K562 (cell line): ENCODE results near the gene YY1AP1.

Experiments used
- ARNT ChIP-seq, 2 experiments: fragments of 450-650 bp; IDR thresholded peaks; 2 replicates each; pipeline ENCODE4 v1.6.1; 2016; ENCODE audit warnings: mild to moderate bottlenecking in 1 of 2
- CTCF ChIP-seq, 3 experiments: IDR thresholded peaks in 2 of 3; conservative IDR thresholded peaks in 1 of 3; 2 replicates each; pipeline ENCODE4 v1.5.1; 2011 to 2012; ENCODE audit warnings: low read length in 3 of 3, mild to moderate bottlenecking in 3 of 3, control low read depth in 2 of 3, improper control_type of control experiment in 1 of 3, inconsistent platforms in 1 of 3, low read depth in 1 of 3, mixed read lengths in 1 of 3, moderate library complexity in 1 of 3; ENCODE audit not compliant: insufficient read depth in 2 of 3
- DLX4 ChIP-seq: fragments of 250-450 bp; sonication (Bioruptor Pico); IDR thresholded peaks from 2 replicates; pipeline ENCODE4 v1.6.1; 2021; ENCODE audit warnings: mild to moderate bottlenecking
- GTF3C2 ChIP-seq: IDR thresholded peaks from 3 replicates; pipeline ENCODE4 v1.6.1; 2011; ENCODE audit warnings: borderline replicate concordance, mild to moderate bottlenecking, moderate library complexity; ENCODE audit not compliant: insufficient read length; ENCODE audit errors: extremely low read depth
- JUND ChIP-seq, 2 experiments: IDR thresholded peaks; 2 replicates in 1 of 2; 3 replicates in 1 of 2; pipeline ENCODE4 v1.6.1; 2011; ENCODE audit warnings: borderline replicate concordance in 2 of 2, low read depth in 2 of 2, low read length in 2 of 2, improper control_type of control experiment in 1 of 2, missing biosample characterization in 1 of 2, missing genetic modification characterization in 1 of 2, missing genetic modification reagents in 1 of 2
- NCOR1 ChIP-seq: fragments of 450-650 bp; IDR thresholded peaks from 2 replicates; pipeline ENCODE4 v1.6.1; 2016; ENCODE audit warnings: mild to moderate bottlenecking, moderate library complexity
- TCF7 ChIP-seq: sonication (generic); IDR thresholded peaks from 2 replicates; pipeline ENCODE4 v1.6.1; 2016; ENCODE audit warnings: antibody characterized with exemption, borderline replicate concordance
- ZNF239 ChIP-seq: fragments of 250-450 bp; sonication (Bioruptor Pico); IDR thresholded peaks from 2 replicates; pipeline ENCODE4 v1.4.0; 2020; ENCODE audit warnings: mild to moderate bottlenecking
- ZNF830 ChIP-seq: fragments of 250-450 bp; sonication (Bioruptor Pico); IDR thresholded peaks from 2 replicates; pipeline ENCODE4 v1.5.0; 2021; ENCODE audit warnings: mild to moderate bottlenecking

- TF ChIP-seq CTCF (IDR thresholded peaks at IDR 0.05 in 2 of 3, conservative IDR thresholded peaks at IDR 0.05 in 1 of 3; ENCODE audit: insufficient read depth in 2 of 3, low read depth in 1 of 3, low read length in 3 of 3) = no peak
- no peak for TF ChIP-seq DLX4 (CRISPR knock-in tag)
- TF ChIP-seq JUND (IDR thresholded peaks at IDR 0.05; ENCODE audit: borderline replicate concordance, low read depth, low read length) = no peak
- no peak for TF ChIP-seq JUND (tag; IDR thresholded peaks at IDR 0.05; ENCODE audit: borderline replicate concordance, low read depth, low read length)
- no peak for TF ChIP-seq ARNT (IDR thresholded peaks at IDR 0.05)
- no peak for TF ChIP-seq ZNF239
- no peak for TF ChIP-seq TCF7
- TF ChIP-seq NCOR1 = no peak
- no peak for TF ChIP-seq GTF3C2
- no peak for TF ChIP-seq ZNF830 (CRISPR knock-in tag)
Measured at GRCh38 chr1:155651861-155652661, 36.5 kb downstream of the YY1AP1 start.
